GM12873 (cell line): ENCODE measurements around the gene TCP1.

Experiments
- CTCF ChIP-seq: IDR thresholded peaks from 2 replicates; pipeline ENCODE4 v1.5.1; 2012; ENCODE audit warnings: low read depth, mild to moderate bottlenecking, moderate library complexity, low read length, control low read depth; ENCODE audit not compliant: insufficient read depth; ENCODE audit errors: missing control alignments

TCP1 gene

GRCh38 chr6:159756508-159756907, 32.9 kb downstream of the TCP1 start:
- no peak for TF ChIP-seq CTCF

- no peak for TF ChIP-seq CTCF
These were observed 34.2 kb downstream of the TCP1 start for GRCh38 chr6:159754959-159755914.

- TF ChIP-seq CTCF: no peak
These were observed 35.0 kb downstream of the TCP1 start for GRCh38 chr6:159754401-159754800.

GRCh38 chr6:159753081-159753872, 36.1 kb downstream of the TCP1 start:
- no peak for TF ChIP-seq CTCF

- no peak for TF ChIP-seq CTCF
These were observed 38.0 kb downstream of the TCP1 start for GRCh38 chr6:159751448-159751847.

- TF ChIP-seq CTCF: no peak
These were observed 42.6 kb downstream of the TCP1 start for GRCh38 chr6:159746759-159747158.

GRCh38 chr6:159745081-159745480, 44.3 kb downstream of the TCP1 start:
- no peak for TF ChIP-seq CTCF
